ENCODE measurements around the gene ZNF248.
"Not testable (repeated sequence)": the region's sequence is repeated elsewhere in the genome, so short reads cannot be mapped to it uniquely, and the experiment has no call there.

ZNF248 gene

DNA sequence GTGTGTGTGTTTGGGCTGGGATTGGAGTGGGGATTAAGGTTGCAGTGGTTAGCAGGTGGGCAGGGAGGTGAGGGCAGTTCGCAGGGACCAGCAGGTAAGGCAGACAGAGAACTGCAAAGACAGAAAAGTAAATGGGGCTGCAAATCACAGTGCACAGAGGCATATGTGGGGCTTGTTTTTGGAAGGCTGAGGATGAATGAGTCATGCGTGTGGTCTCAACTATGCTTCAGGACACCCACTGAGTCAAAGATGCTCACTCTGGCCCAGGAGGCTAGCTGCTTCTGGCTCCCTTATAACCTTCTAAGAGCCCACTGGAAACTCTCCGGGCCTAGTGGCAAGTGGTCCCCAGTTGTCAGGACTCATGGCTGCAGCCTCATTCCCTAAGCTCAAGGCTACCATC is 118.2 kb downstream of the ZNF248 start:
- DNase-seq: no peak

DNA sequence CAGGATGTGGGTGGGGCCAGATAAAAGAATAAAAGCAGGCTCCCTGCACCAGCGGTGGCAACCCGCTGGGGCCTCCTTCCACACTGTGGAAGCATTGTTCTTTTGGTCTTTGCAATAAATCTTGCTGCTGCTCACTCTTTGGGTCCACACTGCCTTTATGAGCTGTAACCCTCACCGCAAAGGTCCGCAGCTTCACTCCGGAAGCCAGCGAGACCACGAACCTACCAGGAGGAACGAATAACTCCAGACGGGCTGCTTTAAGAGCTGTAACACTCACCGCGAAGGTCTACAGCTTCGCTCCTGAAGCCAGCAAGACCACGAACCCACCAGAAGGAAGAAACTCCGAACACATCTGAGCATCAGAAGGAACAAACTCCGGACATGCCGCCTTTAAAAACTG is 119.2 kb downstream of the ZNF248 start:
- DNase-seq: not testable (repeated sequence)

DNA sequence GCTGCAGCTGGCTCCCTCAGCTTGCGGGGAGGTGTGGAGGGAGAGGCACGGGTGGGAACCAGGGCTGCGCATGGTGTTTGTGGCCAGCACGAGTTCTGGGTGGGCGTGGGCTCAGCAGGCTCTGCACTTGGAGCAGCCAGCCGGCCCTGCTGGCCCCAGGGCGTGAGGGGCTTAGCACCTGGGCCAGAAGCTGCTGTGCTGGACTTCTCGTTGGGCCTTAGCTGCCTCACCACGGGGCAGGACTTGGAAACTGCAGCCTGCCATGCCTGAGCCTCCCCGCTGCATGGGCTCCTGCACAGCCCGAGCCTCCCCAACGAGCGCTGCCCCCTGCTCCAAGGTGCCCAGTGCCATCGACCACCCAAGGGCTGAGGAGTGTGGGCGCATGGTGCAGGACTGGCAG is 120.1 kb downstream of the ZNF248 start:
- no peak for DNase-seq

DNA sequence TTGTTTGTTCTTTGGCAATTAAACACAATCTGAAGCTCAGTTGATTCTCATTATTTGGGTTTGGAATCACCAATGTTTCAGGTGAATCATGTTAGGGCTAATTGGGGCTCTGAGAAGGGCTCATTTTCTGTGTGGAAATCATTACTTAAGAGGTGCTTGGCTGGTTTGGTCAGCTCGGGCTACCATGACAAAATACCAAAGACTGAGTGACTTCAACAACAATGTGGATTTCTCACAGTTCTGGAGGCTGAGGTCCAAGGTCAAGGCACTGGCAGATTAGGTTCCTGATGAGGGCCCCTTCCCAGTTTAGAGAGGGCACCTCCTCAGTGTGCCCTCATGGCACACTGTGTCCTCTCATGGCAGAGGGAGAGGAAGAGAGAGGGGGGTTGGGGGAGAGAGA is 121.3 kb downstream of the ZNF248 start:
- no peak for DNase-seq

DNA sequence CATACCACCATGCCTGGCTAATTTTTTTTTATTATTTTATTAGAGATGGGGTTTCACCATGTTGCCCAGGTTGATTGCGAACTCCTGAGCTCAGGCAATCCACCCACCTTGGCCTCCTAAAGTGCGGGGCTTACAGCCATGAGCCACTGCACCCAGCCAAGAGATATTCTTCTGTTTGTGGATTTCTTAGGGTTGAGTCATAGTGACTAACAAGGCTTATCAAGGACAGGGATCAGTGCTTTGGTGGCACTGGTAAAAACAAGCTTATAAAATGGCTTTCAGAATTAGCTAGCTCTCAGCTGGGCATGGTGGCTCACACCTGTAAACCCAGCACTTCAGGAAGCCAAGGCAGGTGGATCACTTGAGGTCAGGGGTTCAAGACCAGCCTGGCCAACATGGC is 122.4 kb downstream of the ZNF248 start:
- DNase-seq: no peak
